GM23338 (cell line): ENCODE results near the gene HHATL. TPM values are rescaled to one million over a fixed set of nuclear protein-coding genes. Genes with fewer than 3 reads are reported as not detected.

Source experiments
- ATAC-seq: fragments of 200-7000 bp; cut with Tn5 transposase; 3 replicates; pipeline ENCODE4 v1.9.1; 2020
- DNase-seq: peaks from one replicate; pipeline ENCODE4 v3.0.0-alpha.2; 2015; ENCODE audit warnings: low spot score
- H2AFZ ChIP-seq: fragments of 200-600 bp; sonication (generic); 2 replicates; pipeline ENCODE4 v1.8.0; 2016; ENCODE audit warnings: antibody characterized with exemption, mild to moderate bottlenecking, moderate library complexity
- H3F3A ChIP-seq: fragments of 200-600 bp; sonication (generic); replicated peaks from 2 replicates; pipeline ENCODE4 v1.8.0; 2017; ENCODE audit warnings: antibody characterized with exemption, mixed run types, low read depth
- H3K27ac ChIP-seq: fragments of 200-600 bp; sonication (generic); 2 replicates; pipeline ENCODE4 v1.6.1; 2016; ENCODE audit warnings: low read depth
- H3K27me3 ChIP-seq: fragments of 200-600 bp; sonication (generic); 2 replicates; pipeline ENCODE4 v1.8.0; 2016; ENCODE audit warnings: mild to moderate bottlenecking, mixed run types, moderate library complexity; ENCODE audit not compliant: insufficient read depth
- H3K36me3 ChIP-seq: fragments of 200-600 bp; sonication (generic); 2 replicates; pipeline ENCODE4 v1.8.0; 2016; ENCODE audit warnings: mild to moderate bottlenecking; ENCODE audit not compliant: insufficient read depth
- H3K4me1 ChIP-seq: fragments of 200-600 bp; sonication (generic); 2 replicates; pipeline ENCODE4 v1.8.0; 2016; ENCODE audit warnings: mild to moderate bottlenecking, moderate library complexity; ENCODE audit not compliant: insufficient read depth
- H3K4me2 ChIP-seq: fragments of 200-600 bp; sonication (generic); 2 replicates; pipeline ENCODE4 v1.7.1; 2017; ENCODE audit warnings: mixed run types
- H3K4me3 ChIP-seq: fragments of 200-600 bp; sonication (generic); 2 replicates; pipeline ENCODE4 v1.6.1; 2016; ENCODE audit warnings: mixed run types
- H3K79me2 ChIP-seq: fragments of 200-600 bp; sonication (generic); replicated peaks from 2 replicates; pipeline ENCODE4 v1.8.0; 2017; ENCODE audit warnings: mild to moderate bottlenecking; ENCODE audit not compliant: insufficient read depth
- H3K9me2 ChIP-seq: fragments of 200-600 bp; sonication (generic); 2 replicates; pipeline ENCODE4 v1.8.0; 2017; ENCODE audit not compliant: insufficient read depth
- H4K20me1 ChIP-seq: fragments of 200-600 bp; sonication (generic); replicated peaks from 2 replicates; pipeline ENCODE4 v1.8.0; 2017; ENCODE audit warnings: mild to moderate bottlenecking; ENCODE audit not compliant: insufficient read depth
- H3K27ac Mint-ChIP-seq: 2 replicates; pipeline ENCODE4 v1.8.0; 2020; ENCODE audit warnings: inconsistent platforms, mild to moderate bottlenecking, moderate library complexity, mixed read lengths
- H3K27me3 Mint-ChIP-seq: 3 replicates; pipeline ENCODE4 v1.8.0; 2022; ENCODE audit warnings: low read depth, mild to moderate bottlenecking, moderate library complexity, mixed read lengths, inconsistent platforms; ENCODE audit not compliant: insufficient read depth, poor library complexity
- H3K36me3 Mint-ChIP-seq: 3 replicates; pipeline ENCODE4 v1.8.0; 2021; ENCODE audit warnings: low read depth, mild to moderate bottlenecking, inconsistent platforms, moderate library complexity, mixed read lengths
- H3K4me1 Mint-ChIP-seq: 3 replicates; pipeline ENCODE4 v1.8.0; 2020; ENCODE audit warnings: mild to moderate bottlenecking, inconsistent platforms, mixed read lengths
- H3K4me3 Mint-ChIP-seq: 3 replicates; pipeline ENCODE4 v1.8.0; 2021; ENCODE audit warnings: moderate library complexity, mild to moderate bottlenecking, inconsistent platforms, mixed read lengths
- H3K9me3 Mint-ChIP-seq: 3 replicates; pipeline ENCODE4 v1.8.0; 2020; ENCODE audit warnings: moderate library complexity, mild to moderate bottlenecking, inconsistent platforms, mixed read lengths
- CREB1 ChIP-seq: fragments of 250-450 bp; sonication (Bioruptor Pico); IDR thresholded peaks from 2 replicates; pipeline ENCODE4 v1.5.0; 2020; ENCODE audit warnings: low read depth, mild to moderate bottlenecking, moderate library complexity
- EZH2phosphoT487 ChIP-seq: fragments of 200-600 bp; sonication (generic); IDR thresholded peaks from one replicate; pipeline ENCODE4 v1.8.1; 2018; ENCODE audit warnings: antibody characterized with exemption; ENCODE audit not compliant: unreplicated experiment
- JUNB ChIP-seq: IDR thresholded peaks from one replicate; pipeline ENCODE4 v1.6.1; 2016; ENCODE audit warnings: antibody characterized with exemption; ENCODE audit not compliant: unreplicated experiment
- NANOG ChIP-seq: IDR thresholded peaks from 2 replicates; pipeline ENCODE4 v1.6.1; 2016; ENCODE audit warnings: antibody characterized with exemption, borderline replicate concordance
- ZNF331 ChIP-seq: fragments of 250-450 bp; sonication (Bioruptor Pico); IDR thresholded peaks from 2 replicates; pipeline ENCODE4 v1.5.0; 2020; ENCODE audit warnings: low read depth, mild to moderate bottlenecking, moderate library complexity
- polyA plus RNA-seq: library from polyadenylated mRNA; unstranded; fragments of >200 nt; fragmentation: Nextera tagmentation; extraction: Ambion mirVana; gene quantifications from 2 replicates; pipeline ENCODE4 v1.2.1, GENCODE V29; 2016
- total RNA-seq: library from RNA; depleted of rRNA; stranded (reverse); fragments of >200 nt; shearing (Covaris generic); gene quantifications from 2 replicates; pipeline ENCODE4 v1.2.3, GENCODE V29; 2014
- TF ChIP-seq, protein P1 (sequence below), 2 experiments: fragments of 200-600 bp in 1 of 2; sonication (generic) in 1 of 2; conservative IDR thresholded peaks; 2 replicates each; pipeline versions ENCODE4 v1.5.1 to v1.6.1; 2016 to 2017; ENCODE audit warnings: antibody characterized with exemption in 2 of 2, low read depth in 2 of 2, mild to moderate bottlenecking in 2 of 2, moderate library complexity in 1 of 2
- TF ChIP-seq, protein P2 (sequence below): IDR thresholded peaks from 2 replicates; pipeline ENCODE4 v1.6.1; 2016; ENCODE audit warnings: antibody characterized with exemption
- TF ChIP-seq, protein P3 (sequence below): IDR thresholded peaks from one replicate; pipeline ENCODE4 v1.6.1; 2018; ENCODE audit warnings: antibody characterized with exemption; ENCODE audit not compliant: unreplicated experiment
- TF ChIP-seq, protein P4 (sequence below): fragments of 250-450 bp; sonication (Bioruptor Pico); IDR thresholded peaks from 2 replicates; pipeline ENCODE4 v1.5.0; 2020; ENCODE audit warnings: mild to moderate bottlenecking, moderate library complexity

The HHATL gene
- total and polyA plus RNA-seq, 2 experiments from 2014 or later = not detected

DNA sequence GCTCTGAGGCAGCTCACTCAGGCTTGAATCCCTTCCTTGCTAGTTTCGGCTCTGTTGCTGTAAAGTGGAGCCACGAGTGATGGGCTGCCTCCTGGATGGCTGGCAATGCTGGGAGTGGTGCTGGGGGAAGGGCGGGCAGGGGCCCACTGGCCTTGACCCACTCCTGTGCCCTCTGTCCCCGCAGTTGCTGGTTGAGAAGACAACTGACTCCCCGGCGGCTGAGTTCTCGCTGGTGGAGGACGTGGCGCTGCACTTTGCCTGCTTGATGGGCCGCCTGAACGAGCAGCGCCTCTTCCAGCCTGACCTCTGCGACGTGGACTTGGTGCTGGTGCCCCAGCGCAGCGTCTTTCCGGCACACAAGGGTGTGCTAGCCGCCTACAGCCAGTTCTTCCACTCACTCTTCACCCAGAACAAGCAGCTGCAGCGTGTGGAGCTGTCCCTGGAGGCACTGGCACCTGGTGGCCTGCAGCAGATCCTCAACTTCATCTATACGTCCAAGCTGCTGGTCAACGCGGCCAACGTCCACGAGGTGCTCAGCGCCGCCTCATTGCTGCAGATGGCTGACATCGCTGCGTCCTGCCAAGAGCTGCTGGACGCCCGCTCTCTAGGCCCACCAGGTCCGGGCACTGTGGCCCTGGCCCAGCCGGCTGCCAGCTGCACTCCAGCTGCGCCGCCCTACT, 44.4 kb downstream of the HHATL start:
- H3K27me3 Mint-ChIP-seq = peaks cover 11% of the 10 kb centered on the region
- peaks cover 5% of the 10 kb centered on the region; the same call in 2 of the 3 replicates for H3K36me3 Mint-ChIP-seq
- H2AFZ ChIP-seq = no peak overlapping the region
- H3K27me3 ChIP-seq = no peaks in the 10 kb centered on the region
- no peak overlapping the region for H3K4me2 ChIP-seq
- no peaks in the 10 kb centered on the region for H3K9me3 Mint-ChIP-seq
- H3K27ac Mint-ChIP-seq = no peak overlapping the region
- ATAC-seq (no peak), DNase-seq (no peak)
- TF ChIP-seq, protein P1, sequence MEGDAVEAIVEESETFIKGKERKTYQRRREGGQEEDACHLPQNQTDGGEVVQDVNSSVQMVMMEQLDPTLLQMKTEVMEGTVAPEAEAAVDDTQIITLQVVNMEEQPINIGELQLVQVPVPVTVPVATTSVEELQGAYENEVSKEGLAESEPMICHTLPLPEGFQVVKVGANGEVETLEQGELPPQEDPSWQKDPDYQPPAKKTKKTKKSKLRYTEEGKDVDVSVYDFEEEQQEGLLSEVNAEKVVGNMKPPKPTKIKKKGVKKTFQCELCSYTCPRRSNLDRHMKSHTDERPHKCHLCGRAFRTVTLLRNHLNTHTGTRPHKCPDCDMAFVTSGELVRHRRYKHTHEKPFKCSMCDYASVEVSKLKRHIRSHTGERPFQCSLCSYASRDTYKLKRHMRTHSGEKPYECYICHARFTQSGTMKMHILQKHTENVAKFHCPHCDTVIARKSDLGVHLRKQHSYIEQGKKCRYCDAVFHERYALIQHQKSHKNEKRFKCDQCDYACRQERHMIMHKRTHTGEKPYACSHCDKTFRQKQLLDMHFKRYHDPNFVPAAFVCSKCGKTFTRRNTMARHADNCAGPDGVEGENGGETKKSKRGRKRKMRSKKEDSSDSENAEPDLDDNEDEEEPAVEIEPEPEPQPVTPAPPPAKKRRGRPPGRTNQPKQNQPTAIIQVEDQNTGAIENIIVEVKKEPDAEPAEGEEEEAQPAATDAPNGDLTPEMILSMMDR (conservative IDR thresholded peaks at IDR 0.05; ENCODE audit: low read depth in 2 of 2) = no peak
- TF ChIP-seq, protein P2, sequence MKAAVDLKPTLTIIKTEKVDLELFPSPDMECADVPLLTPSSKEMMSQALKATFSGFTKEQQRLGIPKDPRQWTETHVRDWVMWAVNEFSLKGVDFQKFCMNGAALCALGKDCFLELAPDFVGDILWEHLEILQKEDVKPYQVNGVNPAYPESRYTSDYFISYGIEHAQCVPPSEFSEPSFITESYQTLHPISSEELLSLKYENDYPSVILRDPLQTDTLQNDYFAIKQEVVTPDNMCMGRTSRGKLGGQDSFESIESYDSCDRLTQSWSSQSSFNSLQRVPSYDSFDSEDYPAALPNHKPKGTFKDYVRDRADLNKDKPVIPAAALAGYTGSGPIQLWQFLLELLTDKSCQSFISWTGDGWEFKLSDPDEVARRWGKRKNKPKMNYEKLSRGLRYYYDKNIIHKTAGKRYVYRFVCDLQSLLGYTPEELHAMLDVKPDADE = no peak
- TF ChIP-seq JUNB (no peak), NANOG (no peak), CREB1 (no peak), EZH2phosphoT487 (no peak), ZNF331 (CRISPR knock-in tag) (no peak)
- TF ChIP-seq, protein P3, sequence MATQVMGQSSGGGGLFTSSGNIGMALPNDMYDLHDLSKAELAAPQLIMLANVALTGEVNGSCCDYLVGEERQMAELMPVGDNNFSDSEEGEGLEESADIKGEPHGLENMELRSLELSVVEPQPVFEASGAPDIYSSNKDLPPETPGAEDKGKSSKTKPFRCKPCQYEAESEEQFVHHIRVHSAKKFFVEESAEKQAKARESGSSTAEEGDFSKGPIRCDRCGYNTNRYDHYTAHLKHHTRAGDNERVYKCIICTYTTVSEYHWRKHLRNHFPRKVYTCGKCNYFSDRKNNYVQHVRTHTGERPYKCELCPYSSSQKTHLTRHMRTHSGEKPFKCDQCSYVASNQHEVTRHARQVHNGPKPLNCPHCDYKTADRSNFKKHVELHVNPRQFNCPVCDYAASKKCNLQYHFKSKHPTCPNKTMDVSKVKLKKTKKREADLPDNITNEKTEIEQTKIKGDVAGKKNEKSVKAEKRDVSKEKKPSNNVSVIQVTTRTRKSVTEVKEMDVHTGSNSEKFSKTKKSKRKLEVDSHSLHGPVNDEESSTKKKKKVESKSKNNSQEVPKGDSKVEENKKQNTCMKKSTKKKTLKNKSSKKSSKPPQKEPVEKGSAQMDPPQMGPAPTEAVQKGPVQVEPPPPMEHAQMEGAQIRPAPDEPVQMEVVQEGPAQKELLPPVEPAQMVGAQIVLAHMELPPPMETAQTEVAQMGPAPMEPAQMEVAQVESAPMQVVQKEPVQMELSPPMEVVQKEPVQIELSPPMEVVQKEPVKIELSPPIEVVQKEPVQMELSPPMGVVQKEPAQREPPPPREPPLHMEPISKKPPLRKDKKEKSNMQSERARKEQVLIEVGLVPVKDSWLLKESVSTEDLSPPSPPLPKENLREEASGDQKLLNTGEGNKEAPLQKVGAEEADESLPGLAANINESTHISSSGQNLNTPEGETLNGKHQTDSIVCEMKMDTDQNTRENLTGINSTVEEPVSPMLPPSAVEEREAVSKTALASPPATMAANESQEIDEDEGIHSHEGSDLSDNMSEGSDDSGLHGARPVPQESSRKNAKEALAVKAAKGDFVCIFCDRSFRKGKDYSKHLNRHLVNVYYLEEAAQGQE = no peak
- TF ChIP-seq, protein P4, sequence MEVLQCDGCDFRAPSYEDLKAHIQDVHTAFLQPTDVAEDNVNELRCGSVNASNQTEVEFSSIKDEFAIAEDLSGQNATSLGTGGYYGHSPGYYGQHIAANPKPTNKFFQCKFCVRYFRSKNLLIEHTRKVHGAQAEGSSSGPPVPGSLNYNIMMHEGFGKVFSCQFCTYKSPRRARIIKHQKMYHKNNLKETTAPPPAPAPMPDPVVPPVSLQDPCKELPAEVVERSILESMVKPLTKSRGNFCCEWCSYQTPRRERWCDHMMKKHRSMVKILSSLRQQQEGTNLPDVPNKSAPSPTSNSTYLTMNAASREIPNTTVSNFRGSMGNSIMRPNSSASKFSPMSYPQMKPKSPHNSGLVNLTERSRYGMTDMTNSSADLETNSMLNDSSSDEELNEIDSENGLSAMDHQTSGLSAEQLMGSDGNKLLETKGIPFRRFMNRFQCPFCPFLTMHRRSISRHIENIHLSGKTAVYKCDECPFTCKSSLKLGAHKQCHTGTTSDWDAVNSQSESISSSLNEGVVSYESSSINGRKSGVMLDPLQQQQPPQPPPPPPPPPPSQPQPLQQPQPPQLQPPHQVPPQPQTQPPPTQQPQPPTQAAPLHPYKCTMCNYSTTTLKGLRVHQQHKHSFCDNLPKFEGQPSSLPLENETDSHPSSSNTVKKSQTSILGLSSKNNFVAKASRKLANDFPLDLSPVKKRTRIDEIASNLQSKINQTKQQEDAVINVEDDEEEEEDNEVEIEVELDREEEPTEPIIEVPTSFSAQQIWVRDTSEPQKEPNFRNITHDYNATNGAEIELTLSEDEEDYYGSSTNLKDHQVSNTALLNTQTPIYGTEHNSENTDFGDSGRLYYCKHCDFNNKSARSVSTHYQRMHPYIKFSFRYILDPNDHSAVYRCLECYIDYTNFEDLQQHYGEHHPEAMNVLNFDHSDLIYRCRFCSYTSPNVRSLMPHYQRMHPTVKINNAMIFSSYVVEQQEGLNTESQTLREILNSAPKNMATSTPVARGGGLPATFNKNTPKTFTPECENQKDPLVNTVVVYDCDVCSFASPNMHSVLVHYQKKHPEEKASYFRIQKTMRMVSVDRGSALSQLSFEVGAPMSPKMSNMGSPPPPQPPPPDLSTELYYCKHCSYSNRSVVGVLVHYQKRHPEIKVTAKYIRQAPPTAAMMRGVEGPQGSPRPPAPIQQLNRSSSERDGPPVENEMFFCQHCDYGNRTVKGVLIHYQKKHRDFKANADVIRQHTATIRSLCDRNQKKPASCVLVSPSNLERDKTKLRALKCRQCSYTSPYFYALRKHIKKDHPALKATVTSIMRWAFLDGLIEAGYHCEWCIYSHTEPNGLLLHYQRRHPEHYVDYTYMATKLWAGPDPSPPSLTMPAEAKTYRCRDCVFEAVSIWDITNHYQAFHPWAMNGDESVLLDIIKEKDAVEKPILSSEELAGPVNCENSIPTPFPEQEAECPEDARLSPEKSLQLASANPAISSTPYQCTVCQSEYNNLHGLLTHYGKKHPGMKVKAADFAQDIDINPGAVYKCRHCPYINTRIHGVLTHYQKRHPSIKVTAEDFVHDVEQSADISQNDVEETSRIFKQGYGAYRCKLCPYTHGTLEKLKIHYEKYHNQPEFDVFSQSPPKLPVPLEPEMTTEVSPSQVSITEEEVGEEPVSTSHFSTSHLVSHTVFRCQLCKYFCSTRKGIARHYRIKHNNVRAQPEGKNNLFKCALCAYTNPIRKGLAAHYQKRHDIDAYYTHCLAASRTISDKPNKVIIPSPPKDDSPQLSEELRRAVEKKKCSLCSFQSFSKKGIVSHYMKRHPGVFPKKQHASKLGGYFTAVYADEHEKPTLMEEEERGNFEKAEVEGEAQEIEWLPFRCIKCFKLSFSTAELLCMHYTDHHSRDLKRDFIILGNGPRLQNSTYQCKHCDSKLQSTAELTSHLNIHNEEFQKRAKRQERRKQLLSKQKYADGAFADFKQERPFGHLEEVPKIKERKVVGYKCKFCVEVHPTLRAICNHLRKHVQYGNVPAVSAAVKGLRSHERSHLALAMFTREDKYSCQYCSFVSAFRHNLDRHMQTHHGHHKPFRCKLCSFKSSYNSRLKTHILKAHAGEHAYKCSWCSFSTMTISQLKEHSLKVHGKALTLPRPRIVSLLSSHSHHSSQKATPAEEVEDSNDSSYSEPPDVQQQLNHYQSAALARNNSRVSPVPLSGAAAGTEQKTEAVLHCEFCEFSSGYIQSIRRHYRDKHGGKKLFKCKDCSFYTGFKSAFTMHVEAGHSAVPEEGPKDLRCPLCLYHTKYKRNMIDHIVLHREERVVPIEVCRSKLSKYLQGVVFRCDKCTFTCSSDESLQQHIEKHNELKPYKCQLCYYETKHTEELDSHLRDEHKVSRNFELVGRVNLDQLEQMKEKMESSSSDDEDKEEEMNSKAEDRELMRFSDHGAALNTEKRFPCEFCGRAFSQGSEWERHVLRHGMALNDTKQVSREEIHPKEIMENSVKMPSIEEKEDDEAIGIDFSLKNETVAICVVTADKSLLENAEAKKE = no peak
- H3K79me2 ChIP-seq = no peaks in the 10 kb centered on the region
- H3K4me3 Mint-ChIP-seq = no peak overlapping the region
- H3K9me2 ChIP-seq = no peaks in the 10 kb centered on the region
- H4K20me1 ChIP-seq = no peaks in the 10 kb centered on the region
- H3K4me3 ChIP-seq = no peak overlapping the region
- H3F3A ChIP-seq = no peaks in the 10 kb centered on the region
- H3K4me1 ChIP-seq = peaks cover 13% of the 10 kb centered on the region
- no peak overlapping the region for H3K27ac ChIP-seq
- H3K4me1 Mint-ChIP-seq = peaks cover 20% of the 10 kb centered on the region
- no peaks in the 10 kb centered on the region for H3K36me3 ChIP-seq
